ENCODE results near the gene SAP30BP. TPM values are rescaled to one million over a fixed set of nuclear protein-coding genes. Genes with fewer than 3 reads are reported as not detected.

SAP30BP gene
- polyA plus RNA-seq, 2 of the 4 experiments (the other 2 are of a cell fraction): 103 to 139 TPM

GRCh38 chr17:75722076-75722475 lies 54.9 kb downstream of the SAP30BP start:
- POLR2A ChIA-PET: interaction anchor here (1.5 kb wide), 1 partner anchor 58 kb away, joined by 4 read pairs; no protein-coding TSS in a partner anchor
- TF ChIP-seq, protein P1, sequence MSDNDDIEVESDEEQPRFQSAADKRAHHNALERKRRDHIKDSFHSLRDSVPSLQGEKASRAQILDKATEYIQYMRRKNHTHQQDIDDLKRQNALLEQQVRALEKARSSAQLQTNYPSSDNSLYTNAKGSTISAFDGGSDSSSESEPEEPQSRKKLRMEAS (IDR thresholded peaks at IDR 0.05): no peak
- no peak for TF ChIP-seq FOXS1 (CRISPR knock-in tag; IDR thresholded peaks at IDR 0.05)
- no peaks in the 10 kb centered on the region for H3K9me3 ChIP-seq
- peak overlapping the region; percentile 93 to 94 for H3K27ac ChIP-seq
- ATAC-seq (peak; percentile 27 to 36; a peak in 3 of 6 replicates), FAIRE-seq (no peak), DNase-seq (ENCODE audit: low read depth in 1 of 2, low spot score in 1 of 2) (no peak)
- peaks cover 35% of the 10 kb centered on the region for H3K4me1 ChIP-seq
- WGBS (ENCODE audit: missing lambda C conversion rate): 70% methylated on average over 5 of the region's 5 CpGs
- peak overlapping the region; percentile 87 for H3K4me2 ChIP-seq
- peak overlapping the region; percentile 57 for H3K4me3 ChIP-seq
- CTCF ChIA-PET: interaction anchor here (1.1 to 11.7 kb wide), 10 partner anchors 9 to 151 kb away, joined by 3 to 186 read pairs (median 4); partner anchors contain the start of gene SMIM5

GRCh38 chr17:75722542-75723095 lies 55.5 kb downstream of the SAP30BP start:
- FAIRE-seq (no peak), DNase-seq (ENCODE audit: low read depth in 1 of 2, low spot score in 1 of 2) (no peak), ATAC-seq (no peak)
- peak overlapping the region; percentile 57 for H3K4me3 ChIP-seq
- peak overlapping the region; percentile 93 to 94 for H3K27ac ChIP-seq
- WGBS (ENCODE audit: missing lambda C conversion rate): 90% methylated on average over 9 of the region's 9 CpGs
- CTCF ChIA-PET: interaction anchor here (1.4 to 11.7 kb wide), 7 partner anchors 10 to 89 kb away, joined by 3 to 186 read pairs (median 7); partner anchors contain the start of gene SMIM5
- TF ChIP-seq RNF2 (IDR thresholded peaks at IDR 0.05; ENCODE audit: borderline replicate concordance, low read depth): no peak
- no peak for TF ChIP-seq FOSL2 (IDR thresholded peaks at IDR 0.05)
- TF ChIP-seq FOSL2 (CRISPR knock-in tag; IDR thresholded peaks at IDR 0.05): no peak
- no peak for TF ChIP-seq ATOH8 (CRISPR knock-in tag; IDR thresholded peaks at IDR 0.05; ENCODE audit: low read depth)
- no peak for TF ChIP-seq BHLHE40 (IDR thresholded peaks at IDR 0.05; ENCODE audit: low read depth, low read length)
- TF ChIP-seq KDM5A (IDR thresholded peaks at IDR 0.05): no peak
- TF ChIP-seq NFE2L2 (conservative IDR thresholded peaks at IDR 0.05; ENCODE audit: low read length): no peak
- TF ChIP-seq EHF (CRISPR knock-in tag; IDR thresholded peaks at IDR 0.05): no peak
- TF ChIP-seq CHD4 (IDR thresholded peaks at IDR 0.05; ENCODE audit: borderline replicate concordance): no peak
- no peak for TF ChIP-seq RAD21 (conservative IDR thresholded peaks at IDR 0.05 in 1 of 2, IDR thresholded peaks at IDR 0.05 in 1 of 2)
- no peak for TF ChIP-seq JUN (IDR thresholded peaks at IDR 0.05)
- TF ChIP-seq MYC (IDR thresholded peaks at IDR 0.05; ENCODE audit: borderline replicate concordance, low read length): no peak
- no peak for TF ChIP-seq NPAS2 (CRISPR knock-in tag; IDR thresholded peaks at IDR 0.05; ENCODE audit: borderline replicate concordance)
- TF ChIP-seq GATA3 (IDR thresholded peaks at IDR 0.05; ENCODE audit: borderline replicate concordance): no peak
- no peak for TF ChIP-seq TP53 (CRISPR knock-in tag; IDR thresholded peaks at IDR 0.05)
- no peak for TF ChIP-seq HEYL (CRISPR knock-in tag; IDR thresholded peaks at IDR 0.05)
- no peak for TF ChIP-seq ZC3H11A (IDR thresholded peaks at IDR 0.05)
- no peak for TF ChIP-seq CEBPB (IDR thresholded peaks at IDR 0.05)
- TF ChIP-seq ESRRA (IDR thresholded peaks at IDR 0.05; ENCODE audit: borderline replicate concordance, low read length): no peak
- no peak for TF ChIP-seq PHF8 (IDR thresholded peaks at IDR 0.05; ENCODE audit: borderline replicate concordance, low read depth)
- TF ChIP-seq SMC3 (IDR thresholded peaks at IDR 0.05): no peak
- no peaks in the 10 kb centered on the region for H3K9me3 ChIP-seq
- peak overlapping the region; percentile 87 for H3K4me2 ChIP-seq
- POLR2A ChIA-PET: interaction anchor here (1.5 kb wide), 1 partner anchor 57 kb away, joined by 4 read pairs; no protein-coding TSS in a partner anchor
- H3K4me1 ChIP-seq: peaks cover 35% of the 10 kb centered on the region

Measured in A549 (cell line).